NT2/D1 (cell line): ENCODE results near the gene VWCE.

Experiments used
- YY1 ChIP-seq: IDR thresholded peaks from 2 replicates; pipeline ENCODE4 v1.6.1; 2011; ENCODE audit not compliant: insufficient read length, insufficient read depth
- ZNF274 ChIP-seq: IDR thresholded peaks from 2 replicates; pipeline ENCODE4 v1.6.1; 2011; ENCODE audit warnings: mild to moderate bottlenecking, low read depth, low read length

DNA sequence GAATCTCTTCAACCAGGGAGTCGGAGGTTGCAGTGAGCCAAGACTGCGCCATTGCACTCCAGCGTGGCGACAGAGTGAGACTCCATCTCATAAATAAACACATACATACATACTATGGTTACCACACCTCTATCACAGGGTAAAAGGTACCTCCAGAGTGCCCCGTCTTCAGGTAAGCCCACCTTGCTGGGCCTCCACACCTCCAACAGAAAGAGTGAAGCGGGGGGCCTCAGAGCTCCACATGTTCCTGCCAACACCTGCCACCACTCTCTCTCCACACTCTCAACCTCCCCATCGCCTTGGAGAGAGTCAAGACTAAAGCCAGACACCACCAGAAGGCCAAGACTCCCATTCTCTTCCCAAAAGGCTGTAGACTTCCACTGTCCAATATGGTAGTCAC is 10.3 kb upstream of the VWCE start:
- no peak for TF ChIP-seq YY1
- no peak for TF ChIP-seq ZNF274
